Ishikawa (cell line): ENCODE results near the gene EXOC3L2.
A peak's percentile ranks its signal among the peaks of the same experiment; 100 is the strongest.

Experiments
- CEBPB ChIP-seq: IDR thresholded peaks from 2 replicates; pipeline ENCODE4 v1.6.1; 2012
- CREB1 ChIP-seq: IDR thresholded peaks from 2 replicates; pipeline ENCODE4 v1.6.1; 2012; ENCODE audit warnings: low read depth
- EGR1 ChIP-seq: IDR thresholded peaks from 2 replicates; pipeline ENCODE4 v1.6.1; 2012
- EP300 ChIP-seq: IDR thresholded peaks from 2 replicates; pipeline ENCODE4 v1.6.1; 2012; ENCODE audit warnings: borderline replicate concordance
- FOXM1 ChIP-seq: IDR thresholded peaks from 2 replicates; pipeline ENCODE4 v1.6.1; 2012; ENCODE audit warnings: low read depth, borderline replicate concordance
- MAX ChIP-seq: IDR thresholded peaks from 2 replicates; pipeline ENCODE4 v1.6.1; 2012
- NFIC ChIP-seq: IDR thresholded peaks from 2 replicates; pipeline ENCODE4 v1.6.1; 2012
- RAD21 ChIP-seq: IDR thresholded peaks from 2 replicates; pipeline ENCODE4 v1.6.1; 2012; ENCODE audit warnings: low read depth
- REST ChIP-seq: IDR thresholded peaks from 2 replicates; pipeline ENCODE4 v1.6.1; 2012; ENCODE audit warnings: low read depth, mild to moderate bottlenecking
- TAF1 ChIP-seq: IDR thresholded peaks from 2 replicates; pipeline ENCODE4 v1.6.1; 2012; ENCODE audit warnings: low read depth, mild to moderate bottlenecking
- TCF12 ChIP-seq: IDR thresholded peaks from 2 replicates; pipeline ENCODE4 v1.6.1; 2012; ENCODE audit warnings: low read depth
- TEAD4 ChIP-seq: IDR thresholded peaks from 2 replicates; pipeline ENCODE4 v1.6.1; 2012
- USF1 ChIP-seq: IDR thresholded peaks from 2 replicates; pipeline ENCODE4 v1.6.1; 2012
- YY1 ChIP-seq: IDR thresholded peaks from 2 replicates; pipeline ENCODE4 v1.6.1; 2012; ENCODE audit warnings: low read depth
- ZBTB7A ChIP-seq: IDR thresholded peaks from 2 replicates; pipeline ENCODE4 v1.6.1; 2012; ENCODE audit warnings: low read depth

The EXOC3L2 gene

GRCh38 chr19:45179892-45180370 is 65.3 kb downstream of the EXOC3L2 start:
- TF ChIP-seq CEBPB (no peak), REST (no peak), TCF12 (no peak), FOXM1 (no peak), TAF1 (no peak), YY1 (no peak), ZBTB7A (no peak), USF1 (no peak), CREB1 (no peak), EP300 (no peak), NFIC (no peak)

- TF ChIP-seq FOXM1 (no peak), EGR1 (peak; percentile 81), YY1 (no peak), TAF1 (peak; percentile 34; the same call in 1 of the 2 replicates), NFIC (peak; percentile 51; the same call in 1 of the 2 replicates), MAX (no peak; the same call in 1 of the 2 replicates), TEAD4 (no peak), REST (no peak), RAD21 (no peak), EP300 (no peak), CEBPB (no peak), ZBTB7A (0 out of 2 replicates have a peak, but pooled peaks have one; percentile 35)
These were observed 65.9 kb downstream of the EXOC3L2 start for GRCh38 chr19:45179072-45179891.

DNA sequence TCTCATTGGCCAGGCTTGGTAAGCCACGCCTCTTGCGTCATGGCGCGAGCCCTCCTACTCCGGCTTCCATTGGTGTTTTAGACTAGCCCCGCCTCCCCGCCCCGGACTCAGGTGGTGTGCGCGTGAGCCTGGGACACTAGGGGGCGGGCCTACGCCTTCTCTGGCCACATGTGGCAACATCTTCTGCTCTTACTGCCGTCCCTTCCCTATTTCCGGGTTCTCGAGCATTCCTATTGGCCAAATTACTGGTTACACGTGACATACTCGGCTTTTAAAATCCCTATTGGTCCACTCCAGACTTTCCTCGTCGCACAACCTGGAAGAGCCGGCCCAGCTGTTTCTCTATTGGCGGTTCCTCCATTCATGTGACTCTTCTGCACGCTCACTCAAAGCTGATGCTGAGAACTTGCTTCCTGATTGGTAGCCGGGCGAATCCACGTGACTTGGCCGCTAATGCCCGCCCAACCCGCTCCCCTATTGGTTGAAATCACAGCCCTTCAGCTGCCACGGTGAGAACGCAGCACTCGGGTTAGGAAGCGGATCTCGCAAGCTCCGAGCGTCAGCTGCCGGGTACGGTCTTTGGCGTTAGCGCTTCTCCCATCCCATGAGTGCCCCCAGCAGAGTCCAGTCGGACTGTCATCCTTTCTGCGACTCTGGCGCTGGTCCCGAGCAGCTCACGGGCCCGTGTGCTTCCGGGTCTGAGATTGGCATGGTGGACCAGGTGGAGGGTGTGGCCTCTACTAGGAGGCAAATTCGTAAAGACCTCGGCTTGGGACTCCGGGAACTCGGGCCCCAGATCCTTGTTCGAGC is 66.7 kb downstream of the EXOC3L2 start, which contains the start of gene BLOC1S3:
Gene BLOC1S3 (plus strand): TSS at position 523 of the 810 bp plus-strand sequence. CDS start 513 bp downstream, outside the sequence.
- TF ChIP-seq MAX (peak; percentile 96), USF1 (peak; percentile 93), FOXM1 (peak; percentile 34; the same call in 1 of the 2 replicates), TEAD4 (no peak), TCF12 (0 out of 2 replicates have a peak, but pooled peaks have one; percentile 39), EGR1 (no peak), ZBTB7A (no peak), EP300 (no peak), CREB1 (peak; percentile 92), YY1 (peak; percentile 27; the same call in 1 of the 2 replicates), CEBPB (peak; percentile 59; the same call in 1 of the 2 replicates), NFIC (0 out of 2 replicates have a peak, but pooled peaks have one; percentile 10), RAD21 (peak; percentile 20; the same call in 1 of the 2 replicates)

DNA sequence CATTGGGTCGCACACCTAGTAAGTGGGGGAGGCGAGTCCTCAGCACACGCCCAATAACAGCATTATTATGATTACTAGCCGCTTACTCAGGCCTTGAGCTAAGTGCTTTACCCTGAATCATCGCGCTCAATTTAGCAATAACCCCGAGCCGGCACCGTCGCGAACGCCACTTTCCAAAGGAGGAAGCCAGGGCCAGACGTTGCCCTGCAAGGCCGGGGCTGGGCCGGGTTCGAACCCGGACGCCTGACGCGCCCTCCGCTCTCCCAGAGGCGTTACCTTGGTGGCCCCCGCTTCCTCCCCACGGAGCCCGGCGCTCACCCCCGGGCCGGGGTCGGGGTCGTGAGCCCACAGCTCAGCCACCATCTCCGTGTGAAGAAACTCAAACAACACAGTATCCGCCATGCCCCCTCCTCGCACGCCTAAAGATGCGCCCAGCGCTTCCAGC is 67.4 kb downstream of the EXOC3L2 start, which contains the start of gene TRAPPC6A:
Gene TRAPPC6A (minus strand): TSS at position 421 of the 445 bp plus-strand sequence. CDS start 19 bp downstream, at position 402.
- TF ChIP-seq NFIC (no peak), TAF1 (peak; percentile 66), YY1 (peak; percentile 84)
